Colonic mucosa (tissue), 4 donors: Measurements from ENCODE around the gene C1GALT1. TPM values are rescaled to one million over a fixed set of nuclear protein-coding genes. Genes with fewer than 3 reads are reported as not detected.

ENCODE experiments used
- DNase-seq: peaks from one replicate; pipeline ENCODE4 v3.0.0-alpha.2; 2020
- H3K27ac ChIP-seq: fragments of 200-600 bp; one replicate; pipeline ENCODE4 v1.8.0; 2021
- H3K27me3 ChIP-seq: fragments of 200-600 bp; one replicate; pipeline ENCODE4 v1.8.0; 2021
- H3K36me3 ChIP-seq: fragments of 200-600 bp; one replicate; pipeline ENCODE4 v1.8.0; 2021
- H3K4me1 ChIP-seq: fragments of 200-600 bp; one replicate; pipeline ENCODE4 v1.8.0; 2021; ENCODE audit warnings: mild to moderate bottlenecking
- H3K4me3 ChIP-seq: fragments of 200-600 bp; one replicate; pipeline ENCODE4 v1.8.0; 2021
- H3K9ac ChIP-seq, 2 donors: one replicate each; pipeline ENCODE4 v1.7.0; 2013; ENCODE audit warnings: control low read depth in 2 of 2, low read depth in 2 of 2, low read length in 2 of 2
- H3K9me3 ChIP-seq: fragments of 200-600 bp; one replicate; pipeline ENCODE4 v1.8.0; 2021
- CTCF ChIP-seq: fragments of 200-600 bp; IDR thresholded peaks from one replicate; pipeline ENCODE4 v1.8.0; 2022; ENCODE audit warnings: antibody characterized with exemption, mild to moderate bottlenecking
- intact Hi-C: fragments of 100-400 bp; cut with DNase I; formaldehyde crosslinking; loops from one replicate; pipeline ENCODE4 v1.14.1; 2022
- total RNA-seq, 2 donors: library from RNA; stranded (reverse); fragmentation: NEBNext Ultra II Directional in 1 of 2; extraction: Animal tissue kit (Norgen Biotek cat#: 25700) in 1 of 2; gene quantifications; one replicate each; pipeline ENCODE4 v1.2.1, GENCODE V29; 2021
- donor health status: healthy.
- donor health status: DM: no; HTN: no; CAD: no.
- donor health status: DM: no; HTN: no; CAD: no.

The C1GALT1 gene
- total RNA-seq, 2 donors from 2014 or later, result 33.9 to 39.4 TPM

- Histone ChIP-seq H3K27ac (no peak overlapping the region), H3K9me3 (no peaks in the 10 kb centered on the region), H3K4me1 (no peaks in the 10 kb centered on the region), H3K4me3 (no peak overlapping the region), H3K9ac (no peak overlapping the region), H3K36me3 (no peaks in the 10 kb centered on the region), H3K27me3 (no peaks in the 10 kb centered on the region)
- intact Hi-C loops, result no loop called here
- no peak for DNase-seq
- TF ChIP-seq CTCF, result no peak
Observed at GRCh38 chr7:7173956-7174632, 8.2 kb upstream of the C1GALT1 start.

- no peaks in the 10 kb centered on the region for H3K4me1 ChIP-seq
- H3K4me3 ChIP-seq, result no peak overlapping the region
- no peak for DNase-seq
- no peaks in the 10 kb centered on the region for H3K27me3 ChIP-seq
- no peak for TF ChIP-seq CTCF
- intact Hi-C loops, result no loop called here
- no peak overlapping the region for H3K27ac ChIP-seq
- no peak overlapping the region for H3K9ac ChIP-seq
- H3K9me3 ChIP-seq, result no peaks in the 10 kb centered on the region
- no peaks in the 10 kb centered on the region for H3K36me3 ChIP-seq
Observed at GRCh38 chr7:7175075-7175695, 7.2 kb upstream of the C1GALT1 start.

- intact Hi-C loops, result no loop called here
- Histone ChIP-seq H3K36me3 (no peaks in the 10 kb centered on the region), H3K9ac (no peak overlapping the region), H3K4me3 (no peak overlapping the region), H3K27me3 (no peaks in the 10 kb centered on the region), H3K27ac (no peak overlapping the region), H3K4me1 (no peaks in the 10 kb centered on the region), H3K9me3 (no peaks in the 10 kb centered on the region)
- TF ChIP-seq CTCF, result no peak
- no peak for DNase-seq
Observed at GRCh38 chr7:7176406-7177043, 5.8 kb upstream of the C1GALT1 start.

GRCh38 chr7:7177044-7177517 lies 5.3 kb upstream of the C1GALT1 start:
- no peaks in the 10 kb centered on the region for H3K36me3 ChIP-seq
- intact Hi-C loops, result no loop called here
- no peaks in the 10 kb centered on the region for H3K4me1 ChIP-seq
- no peak for DNase-seq
- H3K4me3 ChIP-seq, result no peak overlapping the region
- TF ChIP-seq CTCF, result no peak
- H3K27me3 ChIP-seq, result no peaks in the 10 kb centered on the region
- H3K9me3 ChIP-seq, result no peaks in the 10 kb centered on the region
- no peak overlapping the region for H3K9ac ChIP-seq
- H3K27ac ChIP-seq, result no peak overlapping the region

- no peak overlapping the region for H3K27ac ChIP-seq
- H3K4me1 ChIP-seq, result no peaks in the 10 kb centered on the region
- no peak for DNase-seq
- intact Hi-C loops, result no loop called here
- no peak overlapping the region for H3K9ac ChIP-seq
- no peaks in the 10 kb centered on the region for H3K36me3 ChIP-seq
- TF ChIP-seq CTCF, result no peak
- H3K27me3 ChIP-seq, result no peaks in the 10 kb centered on the region
- no peak overlapping the region for H3K4me3 ChIP-seq
- no peaks in the 10 kb centered on the region for H3K9me3 ChIP-seq
Observed at GRCh38 chr7:7178081-7178480, 4.3 kb upstream of the C1GALT1 start.
